Upper lobe of left lung (tissue), 6 donors: ENCODE measurements around the gene PROB1. TPM values are rescaled to one million over a fixed set of nuclear protein-coding genes. Genes with fewer than 3 reads are reported as not detected.

ENCODE experiments used
- ATAC-seq, 2 donors: fragments of 200-7000 bp; cut with Tn5 transposase; one replicate each; pipeline ENCODE4 v1.9.1; 2022; ENCODE audit warnings: mild to moderate bottlenecking in 2 of 2, moderate library complexity in 2 of 2; ENCODE audit not compliant: low FRiP score in 2 of 2
- DNase-seq, 2 donors: peaks; one replicate each; pipeline ENCODE4 v3.0.0-alpha.2; 2019 to 2020
- H3K27ac ChIP-seq, 4 donors: fragments of 200-600 bp; sonication (generic); one replicate each; pipeline ENCODE4 v1.5.1; 2016 to 2019
- H3K27me3 ChIP-seq, 4 donors: fragments of 200-600 bp; sonication (generic); one replicate each; pipeline ENCODE4 v1.5.1; 2017 to 2019
- H3K36me3 ChIP-seq, 4 donors: fragments of 200-600 bp; sonication (generic); one replicate each; pipeline ENCODE4 v1.5.1; 2016 to 2019
- H3K4me1 ChIP-seq, 4 donors: fragments of 200-600 bp; sonication (generic); one replicate each; pipeline ENCODE4 v1.5.1; 2018 to 2019
- H3K4me3 ChIP-seq, 4 donors: fragments of 200-600 bp; sonication (generic); one replicate each; pipeline ENCODE4 v1.5.1; 2017 to 2019; ENCODE audit warnings: mild to moderate bottlenecking in 2 of 4, moderate library complexity in 1 of 4
- H3K9me3 ChIP-seq, 4 donors: fragments of 200-600 bp; sonication (generic); one replicate each; pipeline ENCODE4 v1.5.1; 2018 to 2019
- EP300 ChIP-seq, 4 donors: sonication (generic); formaldehyde crosslinking; IDR thresholded peaks; one replicate each; pipeline ENCODE4 v1.5.1; 2017; ENCODE audit warnings: antibody characterized with exemption in 4 of 4, control low read depth in 2 of 4
- POLR2A ChIP-seq, 4 donors: fragments of 450-650 bp; IDR thresholded peaks; one replicate each; pipeline ENCODE4 v1.5.1; 2016 to 2017; ENCODE audit warnings: antibody characterized with exemption in 4 of 4, mild to moderate bottlenecking in 2 of 4
- POLR2AphosphoS5 ChIP-seq, 2 donors: sonication (generic); formaldehyde crosslinking; IDR thresholded peaks; one replicate each; pipeline ENCODE4 v1.5.1; 2017; ENCODE audit warnings: antibody characterized with exemption in 2 of 2
- WGBS, 2 donors: methylation state at CpG; one replicate each; pipeline ENCODE4 v1.1.5; 2017 to 2018; 5-methylcytosine and 5-hydroxymethylcytosine counted together
- total RNA-seq, 6 donors: library from RNA; depleted of rRNA in 4 of 6; stranded (reverse); fragments of >200 nt in 4 of 6; gene quantifications; one replicate each; pipeline versions ENCODE4 v1.1.0 to v1.2.1, GENCODE V29; 2016 to 2021
- TF ChIP-seq, protein P1 (sequence below), 6 experiments: fragments of 450-650 bp in 4 of 6; fragments of 200-600 bp in 2 of 6; sonication (generic) in 2 of 6; IDR thresholded peaks; one replicate each; pipeline ENCODE4 v1.5.1; 2016 to 2019; ENCODE audit warnings: antibody characterized with exemption in 6 of 6
- donor health status: DM: no; HTN: no; CAD: no; lungs with moderate emphysema.
- donor health status: DM: no; HTN: yes; CAD: no; lungs with severe emphysema.

The PROB1 gene
- total RNA-seq, 6 donors from 2014 or later = 0.33 to 2.1 (median 0.95) TPM

DNA sequence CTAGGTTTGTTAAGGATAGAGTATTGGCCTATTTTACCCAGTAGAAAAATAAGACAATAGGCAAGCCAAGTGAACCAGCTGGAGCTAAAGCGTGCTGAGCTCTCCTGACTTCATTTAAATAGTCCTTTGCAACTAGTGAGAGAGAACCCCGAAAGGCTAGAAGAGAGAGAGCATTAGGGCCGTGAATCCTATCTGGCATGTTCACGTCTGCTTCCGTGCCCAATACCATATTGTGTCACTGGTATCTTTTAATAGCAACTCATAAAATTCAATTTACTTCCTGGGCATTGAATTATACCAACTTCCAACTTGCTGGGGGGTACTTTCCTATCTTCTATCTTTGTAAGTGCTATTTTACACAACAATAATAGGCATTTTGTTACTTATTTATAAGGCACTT, 30.6 kb upstream of the PROB1 start:
- Histone ChIP-seq H3K4me3 (no peak overlapping the region), H3K27ac (no peak overlapping the region), H3K4me1 (no peaks in the 10 kb centered on the region), H3K36me3 (peaks cover 0 to 70% (median 34%) of the 10 kb centered on the region in 4 donors), H3K27me3 (no peaks in the 10 kb centered on the region), H3K9me3 (no peaks in the 10 kb centered on the region)
- DNase-seq = no peak
- TF ChIP-seq POLR2AphosphoS5 (IDR thresholded peaks at IDR 0.05) = no peak
- no peak for TF ChIP-seq POLR2A (IDR thresholded peaks at IDR 0.05)
- TF ChIP-seq EP300 (IDR thresholded peaks at IDR 0.05) = no peak
- TF ChIP-seq, protein P1, sequence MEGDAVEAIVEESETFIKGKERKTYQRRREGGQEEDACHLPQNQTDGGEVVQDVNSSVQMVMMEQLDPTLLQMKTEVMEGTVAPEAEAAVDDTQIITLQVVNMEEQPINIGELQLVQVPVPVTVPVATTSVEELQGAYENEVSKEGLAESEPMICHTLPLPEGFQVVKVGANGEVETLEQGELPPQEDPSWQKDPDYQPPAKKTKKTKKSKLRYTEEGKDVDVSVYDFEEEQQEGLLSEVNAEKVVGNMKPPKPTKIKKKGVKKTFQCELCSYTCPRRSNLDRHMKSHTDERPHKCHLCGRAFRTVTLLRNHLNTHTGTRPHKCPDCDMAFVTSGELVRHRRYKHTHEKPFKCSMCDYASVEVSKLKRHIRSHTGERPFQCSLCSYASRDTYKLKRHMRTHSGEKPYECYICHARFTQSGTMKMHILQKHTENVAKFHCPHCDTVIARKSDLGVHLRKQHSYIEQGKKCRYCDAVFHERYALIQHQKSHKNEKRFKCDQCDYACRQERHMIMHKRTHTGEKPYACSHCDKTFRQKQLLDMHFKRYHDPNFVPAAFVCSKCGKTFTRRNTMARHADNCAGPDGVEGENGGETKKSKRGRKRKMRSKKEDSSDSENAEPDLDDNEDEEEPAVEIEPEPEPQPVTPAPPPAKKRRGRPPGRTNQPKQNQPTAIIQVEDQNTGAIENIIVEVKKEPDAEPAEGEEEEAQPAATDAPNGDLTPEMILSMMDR (IDR thresholded peaks at IDR 0.05) = no peak
- WGBS, 2 donors = 89 to 92% methylated on average over 5 of the region's 5 CpGs
- ATAC-seq = no peak

DNA sequence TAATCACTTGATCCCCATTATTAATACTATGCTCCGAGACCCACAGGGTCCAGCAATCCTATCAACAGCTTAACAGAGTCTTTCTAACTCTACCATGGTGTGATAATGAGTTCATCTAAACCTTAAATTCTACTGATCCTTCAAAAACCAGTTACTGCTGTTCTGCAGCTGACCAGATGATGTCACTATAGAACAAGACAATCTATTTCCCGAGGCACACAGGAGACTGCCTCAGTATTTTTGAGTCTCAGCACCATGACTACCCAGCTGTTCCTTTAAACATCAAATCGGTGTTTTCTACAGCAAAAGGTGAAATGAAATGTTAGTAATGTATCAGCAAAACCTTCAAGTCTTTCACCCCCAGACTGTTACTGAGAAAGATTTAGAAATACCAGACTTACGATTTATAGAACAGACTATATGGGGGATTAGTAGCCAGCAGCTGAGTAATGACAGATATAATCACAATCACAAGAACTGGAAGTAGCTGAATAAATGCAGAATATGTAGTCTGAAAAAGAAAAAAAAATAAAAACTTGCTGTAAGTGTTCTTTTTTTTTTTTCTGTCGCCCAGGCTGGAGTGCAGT, 27.5 kb upstream of the PROB1 start:
- H3K9me3 ChIP-seq = no peaks in the 10 kb centered on the region
- TF ChIP-seq POLR2A (IDR thresholded peaks at IDR 0.05) (no peak), EP300 (IDR thresholded peaks at IDR 0.05) (no peak), POLR2AphosphoS5 (IDR thresholded peaks at IDR 0.05) (no peak)
- TF ChIP-seq, protein P1 (IDR thresholded peaks at IDR 0.05) = peak; percentile 67 to 89 (median 85)
- no peak overlapping the region for H3K27ac ChIP-seq
- 42 to 44% methylated on average over 5 of the region's 5 CpGs for WGBS, 2 donors
- peaks cover 3 to 13% (median 9%) of the 10 kb centered on the region in 4 donors for H3K4me1 ChIP-seq
- no peak overlapping the region for H3K4me3 ChIP-seq
- H3K27me3 ChIP-seq = no peaks in the 10 kb centered on the region
- peak in 1 of 2 donors; percentile 28 for DNase-seq
- ATAC-seq = peak; percentile 67 to 91
- H3K36me3 ChIP-seq = peaks cover 0 to 77% (median 33%) of the 10 kb centered on the region in 4 donors

DNA sequence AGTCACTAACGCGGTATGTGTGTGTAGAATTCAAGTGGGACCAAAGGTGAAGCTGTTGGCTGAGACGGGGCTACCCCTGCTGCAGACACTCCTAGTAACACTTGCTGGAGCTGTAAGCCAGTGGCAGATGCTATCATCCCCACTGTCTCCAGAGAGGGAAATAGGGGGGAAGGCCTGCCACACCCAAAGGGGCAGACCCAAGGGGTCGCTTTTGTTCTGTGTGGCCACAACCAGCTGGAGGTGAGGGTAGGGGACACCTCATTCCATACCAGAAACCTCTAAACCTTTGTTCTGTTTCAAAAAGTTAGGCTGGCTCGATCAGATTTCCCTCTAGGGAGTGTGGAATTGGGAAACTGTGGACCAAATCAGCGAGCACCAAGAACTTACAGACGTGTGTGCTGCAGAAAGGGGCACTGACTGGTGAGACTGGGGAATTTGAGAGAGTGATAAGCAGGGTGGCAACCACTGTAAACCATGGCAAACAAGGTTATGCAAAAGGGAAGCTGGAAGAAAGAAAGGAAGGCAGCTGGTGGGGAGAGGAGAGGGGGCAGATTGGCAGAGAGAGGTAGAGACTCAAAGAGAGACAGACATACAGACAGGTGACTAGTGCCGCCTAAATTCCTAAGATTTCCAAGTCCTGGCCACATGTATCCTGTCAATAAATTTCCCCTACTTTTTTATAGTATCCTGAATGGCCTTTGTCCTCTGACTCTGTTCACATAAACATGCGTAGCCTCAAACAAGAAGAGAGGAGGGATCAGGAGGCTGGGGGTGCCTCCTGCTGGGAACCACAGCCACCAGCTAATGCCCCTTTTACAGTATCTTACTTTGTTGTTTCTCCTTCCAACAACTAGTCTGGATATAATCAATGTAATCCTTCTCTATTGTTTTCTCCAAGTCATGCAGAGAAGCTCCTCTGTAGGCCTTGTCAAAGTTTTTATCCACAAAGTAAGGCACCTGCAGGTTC, 24.6 kb upstream of the PROB1 start:
- no peak overlapping the region for H3K4me3 ChIP-seq
- WGBS, 2 donors = 72 to 74% methylated on average over 9 of the region's 9 CpGs
- H3K9me3 ChIP-seq = no peaks in the 10 kb centered on the region
- no peaks in the 10 kb centered on the region for H3K27me3 ChIP-seq
- H3K27ac ChIP-seq = peak overlapping the region in 1 of 4 donors; percentile 58
- ATAC-seq (no peak), DNase-seq (no peak)
- TF ChIP-seq POLR2AphosphoS5 (IDR thresholded peaks at IDR 0.05) (no peak), EP300 (IDR thresholded peaks at IDR 0.05) (no peak), POLR2A (IDR thresholded peaks at IDR 0.05) (no peak)
- TF ChIP-seq, protein P1 (IDR thresholded peaks at IDR 0.05) = no peak
- peaks cover 11 to 21% (median 17%) of the 10 kb centered on the region in 4 donors for H3K4me1 ChIP-seq
- H3K36me3 ChIP-seq = peaks cover 0 to 49% (median 19%) of the 10 kb centered on the region in 4 donors

DNA sequence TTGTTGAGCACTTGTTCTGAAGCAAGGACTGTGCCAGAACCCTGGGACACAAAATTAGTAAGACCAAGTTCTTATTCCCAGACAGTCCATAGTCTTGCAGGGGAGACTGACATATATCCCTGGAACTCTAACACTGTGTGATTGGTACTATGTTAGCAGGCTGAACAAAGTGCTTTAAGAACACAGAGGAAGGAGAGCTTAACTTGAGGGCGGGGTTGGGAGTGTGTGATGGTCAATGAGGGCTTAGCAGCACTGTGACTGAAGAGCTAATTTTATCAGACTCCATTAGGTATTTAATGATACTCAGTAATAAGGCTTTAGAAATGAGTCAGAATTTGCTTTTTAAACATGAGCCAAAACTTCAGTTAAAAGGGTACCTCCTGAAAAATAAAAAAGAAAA, 23.9 kb upstream of the PROB1 start:
- DNase-seq (no peak), ATAC-seq (no peak)
- no peaks in the 10 kb centered on the region for H3K9me3 ChIP-seq
- H3K27ac ChIP-seq = peak overlapping the region in 2 of 4 donors; percentile 56 to 58
- H3K4me1 ChIP-seq = peaks cover 11 to 21% (median 17%) of the 10 kb centered on the region in 4 donors
- 82 to 85% methylated on average over 1 of the region's 1 CpG for WGBS, 2 donors
- TF ChIP-seq EP300 (IDR thresholded peaks at IDR 0.05) (no peak), POLR2A (IDR thresholded peaks at IDR 0.05) (no peak), POLR2AphosphoS5 (IDR thresholded peaks at IDR 0.05) (no peak)
- H3K27me3 ChIP-seq = no peaks in the 10 kb centered on the region
- H3K4me3 ChIP-seq = no peak overlapping the region
- peaks cover 0 to 44% (median 14%) of the 10 kb centered on the region in 4 donors for H3K36me3 ChIP-seq

DNA sequence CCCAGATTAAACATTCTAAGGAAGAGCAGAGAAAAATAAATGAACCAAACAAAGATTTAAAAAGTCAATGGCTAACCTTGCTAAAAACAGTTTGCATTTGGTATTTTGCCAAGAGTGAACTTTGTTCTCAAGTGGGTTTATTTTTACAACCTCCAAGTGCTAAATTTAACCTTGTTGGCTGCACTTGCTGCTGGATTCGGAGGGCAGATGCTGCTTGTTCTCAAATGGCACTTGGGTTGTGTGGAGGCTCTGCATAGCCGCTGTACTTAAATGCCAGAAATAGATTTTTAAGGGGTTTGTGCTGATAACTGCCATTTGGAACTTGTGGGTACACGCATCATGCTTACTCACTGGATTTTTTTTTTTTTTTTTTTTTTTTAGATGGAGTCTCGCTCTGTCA, 22.3 kb upstream of the PROB1 start:
- Histone ChIP-seq H3K27me3 (no peaks in the 10 kb centered on the region), H3K9me3 (no peaks in the 10 kb centered on the region), H3K27ac (peak overlapping the region in 1 of 4 donors; percentile 16), H3K36me3 (peaks cover 0 to 56% (median 12%) of the 10 kb centered on the region in 4 donors), H3K4me1 (peaks cover 11 to 21% (median 17%) of the 10 kb centered on the region in 4 donors), H3K4me3 (no peak overlapping the region)
- DNase-seq (no peak), ATAC-seq (no peak)
- TF ChIP-seq POLR2A (IDR thresholded peaks at IDR 0.05) (no peak), POLR2AphosphoS5 (IDR thresholded peaks at IDR 0.05) (no peak), EP300 (IDR thresholded peaks at IDR 0.05) (no peak)
- TF ChIP-seq, protein P1 (IDR thresholded peaks at IDR 0.05) = no peak
- 39 to 43% methylated on average over 4 of the region's 4 CpGs for WGBS, 2 donors
